ENCODE results near the gene SIGLECL1.

SIGLECL1 gene

DNA sequence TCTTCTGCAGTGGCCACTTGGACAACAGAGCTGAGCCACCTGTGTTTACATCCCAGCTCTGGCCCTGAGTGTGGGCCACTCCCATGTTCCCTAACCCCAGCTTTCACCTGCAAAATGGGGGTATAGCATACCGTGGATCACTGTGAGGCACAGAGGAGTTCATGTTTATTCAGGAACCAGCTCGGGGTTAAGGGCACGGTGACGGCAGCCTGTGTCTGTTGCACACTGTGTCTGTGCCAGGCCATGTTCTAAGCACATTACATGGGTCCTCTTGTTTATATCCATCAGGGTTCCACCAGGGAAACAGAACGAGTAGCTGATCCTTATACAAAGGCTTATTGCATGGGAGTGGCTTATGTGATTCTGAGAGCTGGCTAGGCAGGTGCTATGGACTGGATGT is 46.5 kb downstream of the SIGLECL1 start:
- no peak for DNase-seq

DNA sequence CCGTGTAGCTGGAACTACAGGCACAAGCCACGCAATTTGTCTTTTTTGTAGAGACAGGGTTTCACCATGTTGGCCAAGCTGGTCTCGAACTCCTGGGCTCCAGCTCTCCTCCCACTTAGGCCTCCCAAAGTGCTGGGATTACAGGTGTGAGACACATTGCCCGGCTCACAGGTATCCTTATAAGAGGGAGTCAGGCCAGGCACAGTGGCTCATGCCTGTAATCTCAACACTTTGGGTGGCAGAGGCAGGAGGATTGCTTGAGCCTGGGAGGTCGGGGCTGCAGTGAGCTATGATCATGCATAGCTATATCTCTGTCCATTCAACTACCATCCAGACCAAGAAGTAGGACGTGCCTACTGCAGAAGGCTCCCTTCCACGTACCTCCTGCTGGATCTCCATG is 50.4 kb downstream of the SIGLECL1 start:
- DNase-seq = no peak

DNA sequence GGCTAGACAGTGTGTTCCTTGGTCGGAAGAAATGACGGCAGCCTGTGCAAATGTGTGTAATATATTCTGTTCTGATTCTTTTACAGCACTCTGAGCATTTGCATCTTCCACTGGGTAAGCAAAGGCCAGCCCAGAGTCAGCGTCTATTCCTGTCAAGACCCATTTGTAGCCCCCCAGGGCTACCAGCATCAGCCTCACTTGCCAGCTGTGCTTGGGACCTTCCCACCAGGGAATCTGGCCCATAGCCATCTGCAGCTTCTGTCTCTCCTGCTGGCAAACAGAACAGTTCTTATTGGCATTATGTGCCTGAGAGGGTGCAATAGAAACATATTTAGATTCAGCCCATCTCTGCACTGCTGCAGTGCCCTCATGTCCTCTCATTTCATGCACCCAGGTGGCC is 54.6 kb downstream of the SIGLECL1 start:
- no peak for DNase-seq

DNA sequence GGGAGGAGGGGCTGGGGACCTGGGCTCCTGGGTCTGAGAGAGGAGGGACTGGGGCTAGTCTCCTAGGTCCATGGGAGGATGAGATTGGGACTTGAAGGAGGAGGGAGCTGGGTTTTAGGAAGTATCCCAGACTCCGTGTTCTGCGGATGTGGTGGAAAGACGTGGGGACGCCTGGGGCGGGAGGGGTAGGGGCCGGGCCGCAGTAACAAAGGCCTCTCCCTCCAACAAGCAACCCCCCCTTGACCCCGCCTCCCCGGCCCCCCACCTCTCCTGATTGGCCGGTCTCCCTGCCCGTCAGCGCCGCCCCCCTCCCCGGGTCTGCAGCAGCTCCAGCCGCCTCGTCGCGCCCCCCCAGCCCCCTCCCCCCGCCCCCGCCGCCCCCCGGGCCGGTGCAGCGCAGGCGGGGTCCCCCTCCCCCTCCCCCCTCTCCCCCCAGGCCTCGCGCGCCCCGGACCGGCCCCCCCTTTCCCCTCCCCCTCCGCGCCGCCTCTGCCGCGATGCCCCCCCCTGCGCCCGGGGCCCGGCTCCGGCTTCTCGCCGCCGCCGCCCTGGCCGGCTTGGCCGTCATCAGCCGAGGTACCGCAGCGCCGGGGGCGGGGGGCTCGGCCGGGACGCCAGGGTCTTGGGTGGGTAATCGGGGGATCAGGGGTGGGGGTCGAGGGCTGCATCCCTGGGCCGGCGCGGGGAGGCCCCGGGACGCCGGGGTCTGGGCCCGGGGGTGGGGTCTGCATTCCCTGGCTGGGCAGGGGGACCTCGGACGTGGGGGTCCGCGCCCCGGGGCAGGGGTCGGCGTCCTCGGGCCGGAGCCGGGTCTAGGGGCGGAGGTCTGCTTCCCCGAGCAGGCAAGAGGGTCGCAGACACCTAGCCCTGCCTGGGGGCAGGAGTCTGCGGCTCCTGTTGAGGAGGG is 60.7 kb downstream of the SIGLECL1 start, which contains the start of gene IGLON5:
Gene IGLON5, plus strand, starts transcription at position 294 of the 907 bp plus-strand sequence. Its CDS starts 204 bp downstream, at position 498.
- no peak for DNase-seq

DNA sequence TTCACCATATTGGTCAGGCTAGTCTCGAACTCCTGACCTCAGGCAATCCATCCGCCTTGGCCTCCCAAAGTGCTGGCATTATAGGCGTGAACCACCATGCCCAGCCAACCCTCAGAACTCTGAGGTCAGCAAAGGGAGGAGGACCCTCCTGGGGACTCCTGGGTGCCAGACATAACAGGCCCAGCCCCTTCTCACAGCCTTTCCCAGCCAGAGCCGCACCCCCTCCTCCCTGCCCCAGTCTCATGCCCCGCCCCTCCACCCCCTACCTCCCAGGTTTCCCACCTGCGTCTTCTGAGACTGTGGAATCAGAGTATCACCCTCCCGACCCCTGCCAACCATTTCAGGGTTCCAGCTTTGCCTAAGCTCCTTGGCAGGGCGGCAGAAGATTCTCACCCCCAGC is 65.8 kb downstream of the SIGLECL1 start:
- no peak for DNase-seq

DNA sequence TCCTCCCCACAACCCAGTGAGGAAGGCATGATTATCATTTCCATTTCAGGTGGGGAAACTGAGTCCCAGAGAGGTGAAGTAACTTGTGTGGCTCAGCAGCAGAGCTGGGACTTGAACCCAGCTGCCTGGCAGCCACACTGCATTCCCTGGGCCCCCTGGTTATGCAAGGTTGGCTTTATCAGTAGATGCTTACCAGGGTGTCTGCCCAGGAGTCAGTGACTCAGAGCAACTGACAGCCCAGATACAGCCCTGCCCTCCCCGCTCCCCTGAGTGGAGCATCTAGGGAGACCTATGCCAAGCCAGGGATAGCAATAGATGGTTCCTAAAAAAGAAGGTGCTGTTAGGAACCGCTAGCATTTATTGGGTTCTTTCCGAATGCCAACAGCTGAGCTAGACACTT is 66.5 kb downstream of the SIGLECL1 start:
- DNase-seq = no peak

DNA sequence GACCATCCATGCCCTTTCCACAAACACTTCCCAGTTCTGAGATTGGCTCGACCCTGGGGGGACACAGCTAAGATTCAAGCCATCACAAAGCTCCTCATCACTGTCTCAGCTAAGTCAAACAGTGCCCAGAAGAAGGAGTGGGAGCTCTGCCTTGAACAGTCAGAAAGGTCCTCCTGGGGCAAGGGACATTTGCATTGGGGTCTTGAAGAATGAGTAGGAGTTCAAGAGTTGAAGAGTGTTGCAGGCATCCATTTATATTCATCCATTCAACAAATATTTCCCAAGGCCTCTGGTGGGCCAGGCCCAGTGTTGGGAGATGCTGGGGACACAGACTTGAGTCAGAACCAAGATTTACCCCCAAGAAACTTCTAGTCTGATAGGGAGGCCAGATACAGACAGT is 67.1 kb downstream of the SIGLECL1 start:
- DNase-seq = no peak

Measured in SW 1271 (cell line).